ENCODE results near the gene HSD17B4.
A peak's percentile ranks its signal among the peaks of the same experiment; 100 is the strongest.
"Not testable (repeated sequence)": the region's sequence is repeated elsewhere in the genome, so short reads cannot be mapped to it uniquely, and the experiment has no call there.

Gene HSD17B4

GRCh38 chr5:119452373-119453039 lies at the start of gene HSD17B4:
TSS of gene HSD17B4 (plus strand) at chr5:119452497. CDS start at chr5:119452576, 79 bp downstream.
- peak; percentile 95 for DNase-seq

- DNase-seq = no peak
Observed at GRCh38 chr5:119402555-119402954, 49.7 kb upstream of the HSD17B4 start.

- DNase-seq = no peak
Observed at GRCh38 chr5:119404033-119404432, 48.3 kb upstream of the HSD17B4 start.

GRCh38 chr5:119405419-119405818 lies 46.9 kb upstream of the HSD17B4 start:
- DNase-seq = no peak

- no peak for DNase-seq
Observed at GRCh38 chr5:119406551-119407110, 45.7 kb upstream of the HSD17B4 start.

- DNase-seq = no peak
Observed at GRCh38 chr5:119409235-119409815, 43.0 kb upstream of the HSD17B4 start.

GRCh38 chr5:119410448-119411159 lies 41.7 kb upstream of the HSD17B4 start:
- no peak for DNase-seq

- DNase-seq = peak; percentile 95
Observed at GRCh38 chr5:119411361-119412278, 40.7 kb upstream of the HSD17B4 start.

GRCh38 chr5:119412279-119413227 lies 39.7 kb upstream of the HSD17B4 start:
- no peak for DNase-seq

- not testable (repeated sequence) for DNase-seq
Observed at GRCh38 chr5:119414124-119414734, 38.1 kb upstream of the HSD17B4 start.

- no peak for DNase-seq
Observed at GRCh38 chr5:119417891-119418605, 34.2 kb upstream of the HSD17B4 start.

- no peak for DNase-seq
Observed at GRCh38 chr5:119418606-119419100, 33.6 kb upstream of the HSD17B4 start.

GRCh38 chr5:119420169-119420568 lies 32.1 kb upstream of the HSD17B4 start:
- DNase-seq = no peak

GRCh38 chr5:119426057-119426456 lies 26.2 kb upstream of the HSD17B4 start:
- no peak for DNase-seq

- no peak for DNase-seq
Observed at GRCh38 chr5:119427060-119427459, 25.2 kb upstream of the HSD17B4 start.

GRCh38 chr5:119427596-119427995 lies 24.7 kb upstream of the HSD17B4 start:
- not testable (repeated sequence) for DNase-seq

- DNase-seq = not testable (repeated sequence)
Observed at GRCh38 chr5:119428166-119428565, 24.1 kb upstream of the HSD17B4 start.

- not testable (repeated sequence) for DNase-seq
Observed at GRCh38 chr5:119428574-119428973, 23.7 kb upstream of the HSD17B4 start.

- not testable (repeated sequence) for DNase-seq
Observed at GRCh38 chr5:119432674-119433237, 19.5 kb upstream of the HSD17B4 start.
